Measurements from ENCODE around the gene P3H1.
A peak's percentile ranks its signal among the peaks of the same experiment; 100 is the strongest.
"Not testable (repeated sequence)": the region's sequence is repeated elsewhere in the genome, so short reads cannot be mapped to it uniquely, and the experiment has no call there.

Gene P3H1

DNA sequence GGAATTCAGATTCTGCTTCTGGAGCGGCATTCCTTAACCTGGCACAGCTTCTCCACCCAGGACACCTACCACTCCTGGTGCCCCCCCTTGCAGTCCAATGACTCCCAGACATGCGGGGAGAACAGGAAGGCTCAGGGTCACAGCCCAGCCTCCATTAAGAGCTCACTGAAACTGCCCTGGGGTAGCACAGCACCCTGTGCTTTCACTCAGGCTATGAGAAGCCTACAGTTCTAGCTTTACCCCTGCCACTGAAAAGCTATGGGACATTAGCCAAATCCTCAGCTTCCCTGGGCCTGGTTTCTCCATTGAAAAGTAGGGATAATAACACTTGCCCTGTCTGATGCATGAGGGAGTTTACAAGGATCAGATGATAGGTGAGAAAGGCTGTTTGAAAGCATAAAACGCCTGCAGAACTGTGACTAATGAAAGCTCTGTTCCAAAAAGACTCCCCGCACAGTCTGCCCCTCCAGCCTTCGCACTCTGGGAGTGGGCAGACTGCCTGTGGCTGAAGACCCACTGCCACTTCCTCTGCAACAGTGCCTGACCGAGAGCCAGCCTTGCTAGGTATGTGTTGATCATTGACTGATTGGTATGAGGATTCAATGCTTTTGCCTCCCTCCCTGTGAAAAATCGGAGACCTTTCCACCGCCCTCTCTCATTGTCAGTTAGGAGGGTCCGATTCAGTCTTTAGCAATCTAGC, 24.1 kb downstream of the P3H1 start:
- no peak for DNase-seq

DNA sequence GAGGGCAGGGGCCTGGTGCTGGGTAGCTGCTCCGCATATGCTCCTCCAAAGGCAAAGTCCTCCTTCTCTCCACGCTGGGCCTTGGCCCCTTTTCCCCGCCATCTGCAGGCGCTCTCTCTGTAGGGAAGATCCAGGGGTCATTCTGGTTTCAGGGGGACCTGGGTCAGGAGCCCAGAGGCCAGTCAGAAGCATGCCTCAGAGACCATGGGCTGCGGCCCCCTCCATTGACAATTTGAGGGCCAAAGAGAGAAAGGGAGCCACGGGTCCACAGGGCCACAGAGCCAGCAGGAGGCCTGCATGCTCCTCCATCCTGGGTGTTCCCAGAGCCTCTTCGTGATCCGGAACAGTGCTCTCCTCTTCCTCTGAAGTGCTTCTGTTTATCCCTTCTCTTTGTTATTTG, 24.7 kb downstream of the P3H1 start:
- no peak for DNase-seq

DNA sequence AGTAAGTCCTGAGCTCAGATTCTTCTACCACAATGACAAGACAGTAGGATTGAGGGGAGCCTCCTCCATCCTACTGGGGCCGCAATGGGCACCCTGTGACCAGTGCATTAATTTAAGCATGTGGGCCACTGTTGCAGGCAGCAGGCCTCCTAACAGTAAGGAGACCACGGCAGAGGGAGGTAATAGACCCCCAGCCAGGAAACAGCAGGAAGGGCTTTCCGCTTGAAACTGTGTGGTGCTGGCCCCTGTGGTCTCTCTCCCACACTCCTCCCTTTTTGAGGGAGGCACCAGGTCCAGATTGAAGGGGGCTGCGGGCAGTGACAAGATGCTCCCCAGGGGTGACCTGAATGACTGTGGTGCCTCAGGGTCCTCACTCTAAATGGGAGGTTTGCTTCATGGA, 25.1 kb downstream of the P3H1 start:
- DNase-seq = no peak

DNA sequence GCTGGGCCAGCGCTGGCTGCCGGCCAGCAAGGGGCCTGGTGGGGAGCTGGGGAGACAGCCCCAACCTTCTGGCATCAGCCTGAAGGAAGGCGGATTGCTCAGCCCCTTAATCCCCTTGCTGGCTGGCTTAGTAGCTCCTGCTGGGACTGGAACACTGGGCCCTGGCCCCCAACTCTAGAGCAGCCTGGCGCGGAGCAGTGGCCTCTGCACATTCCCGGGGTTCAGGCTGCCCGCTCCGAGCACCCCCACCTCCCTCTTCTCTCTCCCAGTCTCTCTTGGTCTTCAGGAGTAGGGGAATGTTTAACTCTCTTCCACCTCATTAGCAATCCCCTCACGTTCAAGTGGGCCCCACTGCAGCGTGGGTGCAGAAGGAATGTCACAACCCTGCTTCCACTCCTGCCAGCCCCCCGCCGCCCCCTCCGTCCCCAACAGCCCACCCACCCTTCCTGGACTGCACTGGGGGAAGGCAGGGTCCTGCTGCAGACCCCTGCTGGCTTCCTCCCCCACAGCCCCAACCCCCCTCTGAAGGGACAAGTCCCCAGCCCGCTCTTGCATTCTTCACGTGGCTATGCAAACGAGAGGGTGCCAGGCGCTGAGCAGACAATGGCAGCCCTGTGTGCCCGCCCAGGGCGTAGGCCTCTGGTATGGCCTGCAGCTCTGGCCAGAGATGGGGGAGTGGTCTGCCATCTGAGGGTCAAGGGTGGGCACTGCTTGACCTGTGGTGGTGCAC, 25.8 kb downstream of the P3H1 start:
- peak in 1 of 2 experiments; percentile 51 for DNase-seq

DNA sequence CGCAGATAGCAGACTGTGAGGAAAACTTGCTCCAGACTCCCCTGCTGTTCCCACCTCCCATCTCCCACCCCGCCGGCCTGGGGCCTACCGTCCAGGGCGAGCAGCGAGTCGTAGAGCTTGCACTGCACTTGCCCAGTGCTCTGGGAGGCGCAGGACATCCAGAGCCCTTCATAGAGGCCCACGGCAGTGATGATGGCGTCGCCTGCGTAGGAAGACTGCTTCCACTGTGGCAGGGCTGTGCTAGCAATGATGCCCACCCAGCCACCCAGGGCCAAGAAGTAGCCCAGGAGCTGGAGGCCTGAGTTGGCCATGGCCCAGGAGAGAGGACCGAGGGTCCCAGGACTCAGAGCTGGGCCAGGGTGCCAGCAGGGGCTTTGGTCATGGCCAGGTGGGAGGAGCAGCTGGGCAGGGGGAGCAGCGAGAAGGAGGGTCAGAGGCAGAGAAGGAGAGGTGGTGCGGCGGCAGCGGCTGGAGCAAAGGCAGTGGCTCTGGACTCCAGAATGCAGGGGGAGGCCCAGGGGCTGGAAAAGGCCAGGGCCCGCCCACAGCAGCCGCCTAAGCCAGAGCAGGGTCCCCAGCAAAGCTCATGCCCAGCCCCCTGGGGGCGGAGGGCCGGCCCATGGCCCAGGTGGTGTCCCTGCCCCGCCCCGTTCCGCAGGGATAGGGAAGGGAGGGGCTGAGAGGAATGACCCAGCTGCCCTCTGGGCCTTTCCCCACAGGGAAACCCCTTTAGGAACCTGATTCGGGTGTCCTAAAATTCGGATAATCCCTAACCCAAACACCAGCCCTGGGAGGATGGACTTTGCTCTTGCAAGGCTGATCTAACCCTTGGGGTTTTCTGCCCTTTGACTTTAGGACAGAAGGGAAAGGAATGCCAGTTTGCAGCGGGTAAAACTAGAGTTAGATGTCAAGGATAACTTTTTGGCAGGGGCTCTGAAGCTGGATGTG, 26.8 kb downstream of the P3H1 start, which contains the start of gene CLDN19:
TSS of gene CLDN19 (minus strand) at position 484 of the 948 bp plus-strand sequence. CDS start at position 311, 173 bp downstream.
- peak in 1 of 2 experiments; percentile 37 for DNase-seq

DNA sequence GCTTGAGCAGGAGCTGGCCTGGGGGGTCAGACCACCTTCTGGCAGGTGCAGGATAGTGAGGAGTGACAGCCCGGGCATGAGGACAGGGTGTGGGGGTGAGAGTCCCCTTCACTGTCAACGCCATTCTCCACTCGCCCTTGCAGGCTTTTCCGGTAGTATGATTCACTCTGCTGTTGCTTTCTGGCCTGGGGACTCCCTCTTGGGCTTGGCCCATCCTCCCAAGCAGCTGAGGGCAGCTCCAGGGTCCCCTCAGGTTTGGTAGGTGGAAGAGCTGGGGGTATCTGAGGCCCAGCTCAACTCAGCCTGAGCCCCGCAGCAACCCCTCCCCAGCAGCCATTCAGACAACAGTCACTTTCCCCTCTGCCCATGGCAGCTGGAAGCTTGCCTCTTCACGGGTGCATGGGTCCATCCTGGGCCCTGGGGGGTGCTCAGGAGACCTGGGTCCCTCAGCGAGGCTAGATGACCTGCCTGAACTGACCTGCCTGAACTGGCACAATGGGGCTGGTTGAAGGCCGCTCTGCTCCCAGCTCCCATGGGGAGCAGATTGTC, 28.1 kb downstream of the P3H1 start:
- DNase-seq = no peak

DNA sequence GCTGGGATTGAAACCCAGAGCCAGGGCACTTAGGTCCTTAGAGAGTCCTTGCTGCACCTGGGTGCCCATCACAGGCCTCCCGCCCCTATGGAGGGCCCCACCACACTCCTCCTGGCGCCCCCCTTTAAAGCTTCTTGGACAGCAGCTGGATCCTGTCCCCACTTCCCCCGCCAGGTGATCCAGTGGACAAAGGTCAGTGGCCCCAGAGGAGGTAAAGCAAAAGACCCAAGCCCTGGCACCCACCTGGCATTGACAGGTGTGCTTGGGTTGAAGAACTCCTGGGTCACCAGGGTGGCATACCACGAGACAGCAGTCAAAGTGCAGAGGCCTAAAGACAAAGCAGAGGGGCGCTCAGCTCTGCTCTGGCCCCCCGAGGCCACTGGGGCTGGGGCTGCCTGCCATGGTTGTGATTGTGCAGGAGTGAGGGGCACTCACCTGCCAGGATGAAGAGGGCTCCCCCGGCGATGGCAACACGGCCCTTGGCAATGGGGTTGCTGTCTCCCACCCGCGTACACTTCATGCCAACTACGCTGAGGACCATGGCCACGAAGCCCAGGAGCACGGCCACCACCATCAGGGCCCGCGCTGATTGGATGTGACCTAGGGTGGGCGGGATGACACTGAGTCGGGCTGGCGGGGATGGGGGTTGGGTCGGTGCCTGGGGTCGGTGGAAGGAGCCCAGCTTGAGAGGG, 28.7 kb downstream of the P3H1 start:
- DNase-seq = no peak

DNA sequence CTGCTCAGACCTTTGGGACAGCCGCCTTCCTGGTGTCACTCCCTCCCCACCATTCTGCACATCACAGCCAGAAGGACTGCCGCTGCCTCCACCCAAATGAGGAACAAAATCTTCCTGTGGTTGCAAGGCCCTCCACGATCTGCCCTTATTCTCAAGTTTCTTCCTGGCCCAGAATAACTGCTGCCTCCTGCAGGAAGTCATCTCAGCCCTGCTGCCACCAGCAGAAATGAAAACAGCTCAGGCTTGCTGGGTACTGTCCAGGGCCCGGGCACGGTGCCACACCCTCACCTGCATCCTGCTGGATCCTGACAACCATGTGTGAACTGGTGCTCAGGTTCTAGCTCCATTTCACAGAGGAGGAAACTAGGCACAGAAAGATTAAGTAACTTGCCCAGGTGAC, 29.6 kb downstream of the P3H1 start:
- no peak for DNase-seq

DNA sequence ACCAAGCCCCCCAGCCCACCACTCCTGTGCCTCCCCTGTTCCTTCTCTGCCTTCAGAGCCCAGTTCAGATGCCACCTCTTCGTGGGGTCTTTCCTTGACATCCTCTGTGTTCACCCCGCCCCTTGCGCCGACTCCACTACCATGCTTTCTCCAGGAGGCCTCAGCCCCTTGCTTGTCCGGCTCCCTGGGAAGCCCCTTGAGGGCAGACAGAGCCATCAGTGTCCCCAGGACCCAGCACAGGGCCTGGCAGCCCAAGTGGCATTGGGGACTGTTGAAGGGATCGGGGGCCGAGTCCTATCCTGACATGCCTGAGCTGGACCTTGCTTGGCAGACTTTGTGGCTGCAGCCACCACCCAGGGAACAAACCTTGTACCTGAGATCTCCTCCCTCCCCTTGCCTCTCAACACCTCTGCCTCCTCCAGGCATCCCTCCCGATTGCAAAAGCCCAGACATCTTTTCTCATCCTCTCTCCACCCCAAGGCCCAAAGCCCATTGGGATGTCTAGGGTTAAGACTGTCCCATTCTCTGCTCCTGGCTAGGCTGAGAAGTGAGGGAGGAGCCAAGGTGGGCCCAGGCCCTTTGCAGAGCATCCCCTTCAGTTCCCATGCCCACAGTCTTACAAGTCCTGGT, 30.1 kb downstream of the P3H1 start:
- DNase-seq = no peak

DNA sequence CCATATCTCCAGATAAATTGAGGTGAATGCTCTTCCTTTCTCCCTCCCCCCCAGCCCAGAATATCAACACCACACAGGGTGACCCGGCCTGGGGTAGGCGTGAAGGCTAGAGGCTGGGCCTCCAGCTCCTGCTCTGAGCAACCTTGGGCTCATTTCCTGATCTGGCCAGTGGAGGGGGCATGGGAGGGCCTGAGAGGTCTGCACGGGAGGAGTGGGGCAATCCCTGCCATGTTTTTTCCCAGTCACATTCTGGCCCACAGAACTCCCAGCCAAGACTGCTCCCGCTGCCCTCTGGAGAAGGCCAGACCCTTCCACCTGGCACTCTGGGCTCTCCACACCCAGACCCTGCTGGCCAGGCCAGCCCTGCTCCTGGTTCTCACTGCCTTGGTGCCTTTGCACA, 30.7 kb downstream of the P3H1 start:
- DNase-seq = no peak

DNA sequence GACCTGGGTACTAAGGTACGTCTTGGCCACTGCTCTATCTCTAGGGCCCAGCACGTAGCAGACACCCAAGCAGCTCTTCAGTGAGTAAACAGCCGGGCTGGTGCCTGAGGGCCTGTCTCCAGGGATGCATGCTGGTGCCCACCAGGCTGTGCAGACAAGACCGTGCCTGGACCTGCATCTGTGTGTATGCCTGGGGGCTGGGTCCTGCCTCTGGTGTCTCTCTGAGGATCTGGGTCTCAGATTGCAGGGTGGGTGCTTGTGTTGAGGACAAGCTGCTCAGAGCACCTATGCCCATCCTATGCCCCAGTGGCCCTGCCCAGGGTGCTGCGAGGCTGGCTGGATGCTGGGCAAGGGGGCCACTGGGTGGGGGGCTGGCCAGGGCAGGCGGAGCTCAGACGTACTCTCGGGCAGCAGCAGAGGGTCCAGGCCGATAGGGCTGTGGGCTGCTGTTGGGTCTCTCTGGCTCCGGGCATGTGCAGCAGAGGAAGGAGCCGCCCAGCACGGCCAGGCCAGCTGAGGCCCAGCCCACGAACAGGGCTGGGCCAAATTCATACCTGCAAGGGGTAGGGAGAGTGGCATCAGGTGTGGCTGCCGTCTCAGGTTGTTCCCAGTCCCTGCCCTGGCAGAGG, 31.2 kb downstream of the P3H1 start:
- DNase-seq = peak in 1 of 2 experiments; percentile 34

DNA sequence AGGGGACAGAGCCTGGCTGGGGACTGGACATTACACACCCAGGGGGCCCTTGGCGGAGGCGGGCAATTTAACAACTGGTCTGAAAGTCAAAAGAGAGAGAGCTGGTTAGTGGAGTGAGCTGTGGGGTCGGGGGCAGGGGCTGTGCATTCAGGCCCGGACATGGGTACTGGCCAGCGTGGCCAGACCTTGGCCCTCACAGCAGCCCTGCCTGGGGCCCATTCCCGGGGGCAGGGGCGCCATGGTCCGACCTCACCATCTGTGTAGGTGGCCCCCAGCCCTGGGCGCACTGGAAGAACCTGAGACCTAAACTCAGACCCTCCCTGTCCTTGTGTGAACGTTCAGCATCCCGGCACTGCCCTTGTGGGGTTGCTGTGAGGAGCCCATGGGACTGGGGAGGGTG, 31.8 kb downstream of the P3H1 start:
- DNase-seq = no peak

DNA sequence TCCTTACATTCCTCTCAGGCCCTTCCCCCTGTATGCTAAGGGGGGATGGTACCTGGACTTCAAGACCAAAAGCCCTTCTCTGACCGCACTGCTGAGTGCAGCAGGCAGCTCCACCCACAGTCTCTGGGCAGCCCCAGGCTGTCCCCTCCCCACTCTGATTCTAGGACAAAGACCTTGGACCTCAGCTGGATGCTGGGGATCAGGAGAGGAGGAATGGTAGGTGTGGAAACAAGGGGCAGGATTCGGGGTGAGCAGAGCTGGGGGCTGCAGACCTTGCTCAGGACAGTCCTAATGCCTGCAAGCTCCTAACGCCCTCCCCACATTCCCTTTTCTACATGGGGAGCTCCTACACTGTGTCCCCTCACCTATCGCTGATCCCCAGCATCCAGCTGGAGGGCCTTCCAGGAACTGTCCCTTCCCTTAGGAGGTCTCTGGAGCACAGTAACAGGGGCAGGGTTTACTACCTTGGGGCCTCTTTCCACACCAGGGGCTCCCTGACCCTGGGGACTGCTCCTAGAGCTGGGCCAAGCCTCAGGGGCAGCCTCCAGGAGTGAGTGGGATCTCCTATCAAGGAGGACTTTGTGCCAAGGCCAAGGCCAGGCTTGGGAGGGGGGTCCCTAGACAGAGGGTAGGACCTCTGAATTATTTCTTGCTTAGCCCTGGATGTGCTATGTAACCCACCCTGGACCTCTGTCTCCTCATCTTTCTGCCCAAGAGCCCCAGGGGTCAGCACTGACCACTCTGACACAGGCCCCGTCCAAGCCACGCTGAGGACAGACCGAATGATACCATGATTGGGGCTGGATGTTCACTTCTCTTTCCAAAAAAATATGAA, 32.4 kb downstream of the P3H1 start:
- DNase-seq = no peak

DNA sequence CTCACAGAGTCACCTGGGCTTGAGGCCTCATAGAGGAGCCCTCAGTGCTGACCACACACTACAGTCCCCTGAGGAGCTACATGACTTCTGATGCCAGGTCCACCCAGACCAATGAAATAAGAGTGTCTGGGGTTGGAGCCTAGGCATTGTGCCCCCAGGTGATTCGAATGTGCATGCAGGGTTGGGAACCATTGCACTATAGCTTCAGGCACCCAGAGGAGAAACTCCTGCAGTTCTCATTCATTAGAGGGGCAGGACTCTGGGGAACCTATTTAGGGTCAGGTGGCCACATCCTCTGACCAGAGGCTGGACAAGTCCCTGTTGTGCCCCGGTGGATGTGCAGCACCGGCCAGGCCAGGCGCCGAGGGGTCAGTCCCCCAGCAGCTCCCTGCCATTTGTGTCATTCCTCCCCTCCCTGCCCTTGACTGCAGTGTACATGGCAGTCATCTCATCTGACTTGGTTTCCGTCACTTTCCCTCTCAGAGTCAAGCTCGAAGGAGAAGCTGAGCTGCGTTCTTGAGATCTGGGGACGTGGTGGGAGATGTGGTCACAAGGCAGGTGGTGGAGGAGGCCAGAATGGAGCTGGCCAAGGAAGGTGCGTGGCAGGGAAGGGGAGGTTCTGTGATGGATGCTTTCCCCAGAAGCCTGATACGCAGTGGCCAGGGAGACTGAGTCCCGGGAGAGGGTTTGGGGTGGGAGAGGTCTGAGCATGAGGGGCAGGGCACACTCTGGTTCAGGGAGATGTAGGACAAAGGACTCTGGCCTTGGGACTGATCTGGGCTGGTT, 33.2 kb downstream of the P3H1 start:
- no peak for DNase-seq

DNA sequence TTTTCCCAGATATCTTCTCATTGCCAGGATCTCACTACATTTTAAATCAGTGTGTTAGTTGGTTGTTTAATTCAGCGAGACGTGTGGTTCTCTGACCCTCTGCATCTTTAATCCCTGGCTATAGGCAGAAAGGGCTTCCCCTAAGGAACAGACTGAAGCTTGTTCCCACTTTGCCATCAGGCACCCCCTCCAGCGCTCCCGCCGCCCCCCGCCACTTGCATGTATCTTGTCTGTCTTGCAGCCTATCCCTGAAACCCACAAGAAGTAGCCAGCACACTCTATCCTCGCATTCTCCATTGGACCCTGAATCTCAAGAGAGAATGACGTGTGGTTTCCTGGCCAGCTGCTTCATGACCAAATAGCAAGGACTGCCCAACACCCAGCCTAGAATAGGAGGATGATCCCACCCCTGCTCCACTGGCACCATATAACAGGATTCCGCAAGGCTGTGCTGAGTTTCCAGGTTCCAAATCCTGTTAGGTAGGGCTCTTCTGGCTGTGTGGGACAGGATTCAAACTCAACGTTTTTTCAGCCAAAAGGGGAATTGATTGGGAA, 34.6 kb downstream of the P3H1 start:
- no peak for DNase-seq

DNA sequence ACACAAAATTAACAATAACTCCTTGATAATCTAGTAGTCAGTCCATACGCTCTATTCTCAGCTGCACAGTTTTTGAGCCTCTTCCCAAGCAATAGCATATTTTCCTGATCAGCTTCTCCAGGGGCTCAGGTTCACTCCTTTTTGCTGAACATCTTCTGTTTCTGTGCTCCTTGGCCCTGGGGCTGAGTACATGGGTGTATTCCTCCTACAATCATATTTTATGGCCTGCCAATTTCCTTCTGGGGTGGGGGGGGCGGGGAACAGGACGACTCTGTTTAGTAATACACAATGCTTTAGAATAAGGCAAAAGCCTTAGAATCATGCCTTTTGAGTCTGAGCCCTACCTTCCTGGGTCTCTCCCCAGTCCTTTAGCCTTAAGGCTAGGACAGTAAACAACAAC, 35.2 kb downstream of the P3H1 start:
- DNase-seq = no peak

DNA sequence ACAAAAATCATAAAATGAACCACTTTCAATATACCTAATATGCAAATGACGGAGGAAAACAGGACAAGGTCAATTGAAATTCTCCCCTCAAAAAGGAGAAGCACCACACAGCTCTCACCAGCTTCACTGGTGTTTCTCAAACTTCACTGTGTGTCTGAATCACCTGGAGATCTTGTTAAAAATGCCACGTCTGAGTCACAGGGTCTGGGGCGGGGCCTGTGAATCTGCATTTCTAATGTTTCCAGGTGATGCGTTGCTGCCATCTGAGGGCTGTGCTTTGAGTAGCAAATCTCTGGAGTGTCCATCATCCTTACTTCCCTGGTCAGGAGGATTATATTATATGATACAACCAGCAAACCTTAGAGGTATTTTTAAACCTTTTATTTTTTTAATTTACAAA, 35.8 kb downstream of the P3H1 start:
- DNase-seq = no peak

DNA sequence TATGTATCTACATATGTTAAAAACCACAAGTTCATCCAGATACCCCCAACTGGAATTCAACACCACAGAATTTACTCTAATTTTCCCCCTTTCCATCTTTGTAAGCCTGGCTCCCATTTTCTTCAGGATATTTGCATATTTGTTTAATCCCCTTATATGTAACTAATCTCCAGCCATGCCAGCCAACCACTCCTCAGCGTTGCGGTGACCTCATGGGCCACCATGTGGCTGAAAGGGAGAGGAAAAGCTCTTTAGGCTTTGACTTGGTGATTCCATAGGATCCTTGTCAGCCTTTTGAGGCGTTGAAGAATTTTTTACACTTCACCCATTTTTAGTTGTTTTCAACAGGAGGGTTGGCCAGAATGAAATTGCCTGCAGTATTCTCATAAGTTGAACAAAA, 36.8 kb downstream of the P3H1 start:
- peak in 1 of 2 experiments; percentile 44 for DNase-seq

DNA sequence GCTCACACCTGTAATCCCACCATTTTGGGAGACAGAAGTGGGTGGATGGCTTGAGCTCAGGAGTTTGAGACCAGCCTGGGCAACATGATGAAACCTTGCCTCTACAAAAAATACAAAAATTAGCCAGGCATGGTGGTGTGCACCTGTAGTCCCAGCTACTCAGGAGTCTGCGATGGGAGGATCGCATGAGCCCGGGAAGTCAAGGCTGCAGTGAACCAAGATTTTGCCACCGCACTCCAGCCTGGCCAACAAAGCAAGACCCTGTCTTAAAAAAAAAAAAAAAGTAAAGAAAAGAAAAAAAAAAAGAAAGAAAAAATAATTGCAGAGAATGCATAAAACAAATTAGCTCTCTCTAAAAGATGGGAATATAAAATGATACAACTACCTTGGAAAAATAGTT, 41.0 kb downstream of the P3H1 start:
- not testable (repeated sequence) for DNase-seq
